K562 (cell line): ENCODE data around the gene LMAN2. TPM values are rescaled to one million over a fixed set of nuclear protein-coding genes. Genes with fewer than 3 reads are reported as not detected.

Experiments used
- CEBPB ChIP-seq: fragments of 450-650 bp; IDR thresholded peaks from 2 replicates; pipeline ENCODE4 v1.6.1; 2016; ENCODE audit warnings: missing genetic modification characterization, missing compliant biosample characterization
- DPF2 ChIP-seq: fragments of 450-650 bp; IDR thresholded peaks from 2 replicates; pipeline ENCODE4 v1.6.1; 2016
- HIVEP1 ChIP-seq: fragments of 250-450 bp; sonication (Bioruptor Pico); IDR thresholded peaks from 2 replicates; pipeline ENCODE4 v1.4.0; 2020; ENCODE audit warnings: mild to moderate bottlenecking
- HLTF ChIP-seq: fragments of 450-650 bp; IDR thresholded peaks from 2 replicates; pipeline ENCODE4 v1.6.1; 2016
- MCM2 ChIP-seq: fragments of 450-650 bp; IDR thresholded peaks from 2 replicates; pipeline ENCODE4 v1.6.1; 2017; ENCODE audit warnings: low read depth, mild to moderate bottlenecking
- MCM7 ChIP-seq, 2 experiments: fragments of 450-650 bp; IDR thresholded peaks; 2 replicates each; pipeline ENCODE4 v1.6.1; 2016 to 2018
- NFXL1 ChIP-seq: fragments of 450-650 bp; formaldehyde crosslinking; IDR thresholded peaks from 2 replicates; pipeline ENCODE4 v1.4.0; 2021; ENCODE audit warnings: mild to moderate bottlenecking
- PHB ChIP-seq: fragments of 250-450 bp; sonication (Bioruptor Pico); IDR thresholded peaks from 2 replicates; pipeline ENCODE4 v1.5.0; 2021
- POLR2AphosphoS2 ChIP-seq: IDR thresholded peaks from 2 replicates; pipeline ENCODE4 v1.6.1; 2012; ENCODE audit warnings: low read length, improper control_type of control experiment
- PPARD ChIP-seq: fragments of 250-450 bp; sonication (Bioruptor Pico); IDR thresholded peaks from 2 replicates; pipeline ENCODE4 v1.8.0; 2022; ENCODE audit warnings: inconsistent platforms, mild to moderate bottlenecking, moderate library complexity
- RBM14 ChIP-seq: fragments of 200-400 bp; formaldehyde crosslinking; IDR thresholded peaks from 2 replicates; pipeline ENCODE4 v1.6.1; 2018; ENCODE audit warnings: low read depth, mild to moderate bottlenecking, low read length, moderate library complexity, borderline replicate concordance; ENCODE audit not compliant: insufficient read depth
- RNF2 ChIP-seq: sonication (generic); IDR thresholded peaks from 2 replicates; pipeline ENCODE4 v1.6.1; 2016
- SMAD1 ChIP-seq: fragments of 150-350 bp; IDR thresholded peaks from 2 replicates; pipeline ENCODE4 v1.6.1; 2014; ENCODE audit warnings: low read length, low read depth; ENCODE audit not compliant: partially characterized antibody
- SMARCA4 ChIP-seq: fragments of 450-650 bp; IDR thresholded peaks from 2 replicates; pipeline ENCODE4 v1.6.1; 2016
- TEAD1 ChIP-seq, 2 experiments: fragments of 450-650 bp in 1 of 2; sonication (generic) in 1 of 2; formaldehyde crosslinking; IDR thresholded peaks; 2 replicates each; pipeline versions ENCODE4 v1.4.0 to v1.8.0; 2020 to 2022; ENCODE audit warnings: mild to moderate bottlenecking in 2 of 2, missing genetic modification reagents in 1 of 2
- YY1 ChIP-seq, 3 experiments: IDR thresholded peaks; 2 replicates each; pipeline ENCODE4 v1.6.1; 2011; ENCODE audit warnings: low read length in 2 of 3, mild to moderate bottlenecking in 2 of 3, moderate library complexity in 2 of 3, borderline replicate concordance in 1 of 3, control low read depth in 1 of 3, low read depth in 1 of 3; ENCODE audit not compliant: insufficient read depth in 3 of 3, insufficient replicate concordance in 2 of 3, control insufficient read depth in 1 of 3, insufficient read length in 1 of 3; ENCODE audit errors: extremely low read depth in 1 of 3
- ZNF263 ChIP-seq: sonication (generic); formaldehyde crosslinking; IDR thresholded peaks from 2 replicates; pipeline ENCODE4 v1.8.0; 2022; ENCODE audit warnings: mild to moderate bottlenecking, missing genetic modification reagents, borderline replicate concordance
- ZNF384 ChIP-seq: IDR thresholded peaks from 2 replicates; pipeline ENCODE4 v1.6.1; 2012; ENCODE audit warnings: low read depth, low read length, improper control_type of control experiment
- polyA plus RNA-seq, 8 experiments: library from polyadenylated mRNA; depleted of rRNA in 4 of 8; stranded (reverse) in 5 of 8; unstranded in 3 of 8; fragments of >200 nt; fragmentation: Nextera tagmentation in 2 of 8; fragmentation: Illumina TruSeq in 1 of 8; extraction: Ambion mirVana in 2 of 8; extraction: Trizol in 1 of 8; gene quantifications; 2 replicates each; pipeline versions ENCODE4 v1.2.1 to v1.2.3, GENCODE V29; 2011 to 2014; ENCODE audit warnings: inconsistent platforms in 1 of 8, missing spikeins in 1 of 8
- total RNA-seq, 7 experiments: library from RNA; depleted of rRNA in 6 of 7; stranded (reverse); fragments of >200 nt in 6 of 7; fragmentation: Illumina TruSeq in 2 of 7; extraction: Trizol in 2 of 7; gene quantifications; 2 replicates each; pipeline versions ENCODE4 v1.2.1 to v1.2.3, GENCODE V29; 2011 to 2021; ENCODE audit warnings: low replicate concordance in 1 of 7
- TF ChIP-seq, protein P1 (sequence below): fragments of 250-450 bp; sonication (Bioruptor Pico); IDR thresholded peaks from 2 replicates; pipeline ENCODE4 v1.4.0; 2020
- TF ChIP-seq, protein P2 (sequence below): sonication (generic); formaldehyde crosslinking; IDR thresholded peaks from 2 replicates; pipeline ENCODE4 v1.8.1; 2023; ENCODE audit warnings: mild to moderate bottlenecking, missing genetic modification reagents
- TF ChIP-seq, protein P3 (sequence below): IDR thresholded peaks from 3 replicates; pipeline ENCODE4 v1.6.1; 2011; ENCODE audit warnings: borderline replicate concordance, mild to moderate bottlenecking; ENCODE audit not compliant: insufficient read length, insufficient read depth
- TF ChIP-seq, protein P4 (sequence below): conservative IDR thresholded peaks from 2 replicates; pipeline ENCODE4 v1.6.1; 2011; ENCODE audit warnings: low read depth, mild to moderate bottlenecking, low read length; ENCODE audit not compliant: control insufficient read depth
- TF ChIP-seq, protein P5 (sequence below), 2 experiments: fragments of 250-450 bp in 1 of 2; fragments of 450-650 bp in 1 of 2; sonication (Bioruptor Pico) in 1 of 2; IDR thresholded peaks; 2 replicates each; pipeline versions ENCODE4 v1.6.1 to v1.8.0; 2016 to 2021; ENCODE audit warnings: mild to moderate bottlenecking in 2 of 2, moderate library complexity in 2 of 2, missing compliant biosample characterization in 1 of 2, missing genetic modification characterization in 1 of 2

The LMAN2 gene
- total and polyA plus RNA-seq, 9 of the 15 experiments (the other 6 are each of a cell fraction or from before 2014, with no cell fraction given) = 2.7 to 254 (median 136) TPM

DNA sequence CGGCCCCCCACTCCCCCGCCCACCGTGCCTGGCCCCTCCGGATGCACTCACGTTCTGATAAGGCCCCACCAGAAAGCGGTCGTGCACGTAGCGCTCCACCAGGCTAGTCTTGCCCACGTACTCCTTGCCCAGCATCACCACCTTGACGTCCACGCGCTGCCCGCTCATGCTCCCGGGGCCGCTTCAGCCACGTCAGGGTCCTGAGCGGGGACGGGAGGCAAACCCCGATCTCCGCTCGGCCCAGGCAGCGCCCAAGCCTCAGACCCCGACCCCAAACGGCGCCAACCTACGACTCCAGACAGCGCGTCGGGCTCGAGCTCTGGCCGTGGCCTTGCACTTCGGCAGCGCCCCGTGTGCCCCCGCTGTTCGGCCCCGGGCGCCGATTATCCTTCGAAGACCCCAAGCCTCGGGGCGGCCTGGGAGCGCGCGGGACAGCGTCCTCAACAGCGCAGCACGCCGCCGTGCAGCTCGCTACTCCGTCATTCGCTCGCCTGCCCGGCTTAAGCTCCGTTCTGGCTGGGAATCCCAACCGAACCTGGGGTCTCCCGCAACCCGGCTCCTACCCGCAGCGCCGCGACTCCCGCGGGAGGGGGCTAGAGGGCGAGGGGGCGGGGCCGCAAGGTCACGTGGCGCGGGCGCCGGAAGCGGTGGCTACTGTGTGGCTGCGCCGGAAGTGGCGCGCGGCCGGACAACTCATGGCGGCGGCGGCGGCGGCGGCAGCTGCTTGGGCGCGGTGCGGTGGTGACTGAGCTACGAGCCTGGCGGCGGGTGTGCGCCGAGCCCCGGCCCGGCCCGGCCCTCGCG is 48.1 kb downstream of the LMAN2 start, which contains the start of the genes PRELID1 and RAB24 (continued):
- peak in 2 of 3 experiments; percentile 84 to 88 for TF ChIP-seq YY1 (IDR thresholded peaks at IDR 0.05; ENCODE audit: borderline replicate concordance in 1 of 3, control insufficient read depth in 1 of 3, extremely low read depth in 1 of 3, insufficient read depth in 3 of 3, insufficient read length in 1 of 3, insufficient replicate concordance in 2 of 3, low read depth in 1 of 3, low read length in 2 of 3)
- TF ChIP-seq, protein P1, sequence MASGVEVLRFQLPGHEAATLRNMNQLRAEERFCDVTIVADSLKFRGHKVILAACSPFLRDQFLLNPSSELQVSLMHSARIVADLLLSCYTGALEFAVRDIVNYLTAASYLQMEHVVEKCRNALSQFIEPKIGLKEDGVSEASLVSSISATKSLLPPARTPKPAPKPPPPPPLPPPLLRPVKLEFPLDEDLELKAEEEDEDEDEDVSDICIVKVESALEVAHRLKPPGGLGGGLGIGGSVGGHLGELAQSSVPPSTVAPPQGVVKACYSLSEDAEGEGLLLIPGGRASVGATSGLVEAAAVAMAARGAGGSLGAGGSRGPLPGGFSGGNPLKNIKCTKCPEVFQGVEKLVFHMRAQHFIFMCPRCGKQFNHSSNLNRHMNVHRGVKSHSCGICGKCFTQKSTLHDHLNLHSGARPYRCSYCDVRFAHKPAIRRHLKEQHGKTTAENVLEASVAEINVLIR (CRISPR knock-in tag) = peak; percentile 42; the same call in 1 of the 2 replicates
- TF ChIP-seq, protein P2, sequence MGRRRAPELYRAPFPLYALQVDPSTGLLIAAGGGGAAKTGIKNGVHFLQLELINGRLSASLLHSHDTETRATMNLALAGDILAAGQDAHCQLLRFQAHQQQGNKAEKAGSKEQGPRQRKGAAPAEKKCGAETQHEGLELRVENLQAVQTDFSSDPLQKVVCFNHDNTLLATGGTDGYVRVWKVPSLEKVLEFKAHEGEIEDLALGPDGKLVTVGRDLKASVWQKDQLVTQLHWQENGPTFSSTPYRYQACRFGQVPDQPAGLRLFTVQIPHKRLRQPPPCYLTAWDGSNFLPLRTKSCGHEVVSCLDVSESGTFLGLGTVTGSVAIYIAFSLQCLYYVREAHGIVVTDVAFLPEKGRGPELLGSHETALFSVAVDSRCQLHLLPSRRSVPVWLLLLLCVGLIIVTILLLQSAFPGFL (CRISPR knock-in tag) = no peak
- 0 out of 2 replicates have a peak, but pooled peaks have one; percentile 17 for TF ChIP-seq ZNF384
- no peak for TF ChIP-seq NFXL1 (CRISPR knock-in tag)
- TF ChIP-seq POLR2AphosphoS2 = no peak
- TF ChIP-seq HIVEP1 (CRISPR knock-in tag) = no peak
- peak; percentile 39; the same call in 1 of the 2 replicates for TF ChIP-seq RNF2
- TF ChIP-seq CEBPB (tag) = no peak
- TF ChIP-seq HLTF = no peak
- TF ChIP-seq, protein P3, sequence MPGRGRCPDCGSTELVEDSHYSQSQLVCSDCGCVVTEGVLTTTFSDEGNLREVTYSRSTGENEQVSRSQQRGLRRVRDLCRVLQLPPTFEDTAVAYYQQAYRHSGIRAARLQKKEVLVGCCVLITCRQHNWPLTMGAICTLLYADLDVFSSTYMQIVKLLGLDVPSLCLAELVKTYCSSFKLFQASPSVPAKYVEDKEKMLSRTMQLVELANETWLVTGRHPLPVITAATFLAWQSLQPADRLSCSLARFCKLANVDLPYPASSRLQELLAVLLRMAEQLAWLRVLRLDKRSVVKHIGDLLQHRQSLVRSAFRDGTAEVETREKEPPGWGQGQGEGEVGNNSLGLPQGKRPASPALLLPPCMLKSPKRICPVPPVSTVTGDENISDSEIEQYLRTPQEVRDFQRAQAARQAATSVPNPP = no peak
- peak; percentile 41 to 80; a peak in 1 of 4 replicates for TF ChIP-seq TEAD1 (CRISPR knock-in tag; IDR thresholded peaks at IDR 0.05)
- TF ChIP-seq ZNF263 (CRISPR knock-in tag) = peak; percentile 51; the same call in 1 of the 2 replicates
- no peak for TF ChIP-seq PHB
- no peak for TF ChIP-seq MCM2
- no peak for TF ChIP-seq MCM7 (IDR thresholded peaks at IDR 0.05)
- TF ChIP-seq, protein P4, sequence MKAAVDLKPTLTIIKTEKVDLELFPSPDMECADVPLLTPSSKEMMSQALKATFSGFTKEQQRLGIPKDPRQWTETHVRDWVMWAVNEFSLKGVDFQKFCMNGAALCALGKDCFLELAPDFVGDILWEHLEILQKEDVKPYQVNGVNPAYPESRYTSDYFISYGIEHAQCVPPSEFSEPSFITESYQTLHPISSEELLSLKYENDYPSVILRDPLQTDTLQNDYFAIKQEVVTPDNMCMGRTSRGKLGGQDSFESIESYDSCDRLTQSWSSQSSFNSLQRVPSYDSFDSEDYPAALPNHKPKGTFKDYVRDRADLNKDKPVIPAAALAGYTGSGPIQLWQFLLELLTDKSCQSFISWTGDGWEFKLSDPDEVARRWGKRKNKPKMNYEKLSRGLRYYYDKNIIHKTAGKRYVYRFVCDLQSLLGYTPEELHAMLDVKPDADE = peak; percentile 74; the same call in 1 of the 2 replicates
- TF ChIP-seq PPARD (CRISPR knock-in tag) = no peak
- TF ChIP-seq SMAD1 = no peak
- TF ChIP-seq RBM14 = no peak
- TF ChIP-seq, protein P5, sequence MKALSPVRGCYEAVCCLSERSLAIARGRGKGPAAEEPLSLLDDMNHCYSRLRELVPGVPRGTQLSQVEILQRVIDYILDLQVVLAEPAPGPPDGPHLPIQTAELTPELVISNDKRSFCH (CRISPR knock-in tag; IDR thresholded peaks at IDR 0.05) = no peak
- TF ChIP-seq, protein P5 (tag; IDR thresholded peaks at IDR 0.05) = no peak
- TF ChIP-seq DPF2 = no peak
- no peak for TF ChIP-seq SMARCA4
